GM12875 (cell line): ENCODE data around the gene ENOX1.

ENCODE experiments used
- H3K4me3 ChIP-seq: one replicate; pipeline ENCODE4 v1.5.1; 2011; ENCODE audit warnings: low read depth, low read length, control low read depth
- TF ChIP-seq, protein P1 (sequence below): IDR thresholded peaks from 2 replicates; pipeline ENCODE4 v1.5.1; 2011; ENCODE audit warnings: low read depth, mild to moderate bottlenecking, control low read depth, inconsistent platforms, low read length, moderate library complexity, borderline replicate concordance; ENCODE audit not compliant: insufficient read depth

The ENOX1 gene

DNA sequence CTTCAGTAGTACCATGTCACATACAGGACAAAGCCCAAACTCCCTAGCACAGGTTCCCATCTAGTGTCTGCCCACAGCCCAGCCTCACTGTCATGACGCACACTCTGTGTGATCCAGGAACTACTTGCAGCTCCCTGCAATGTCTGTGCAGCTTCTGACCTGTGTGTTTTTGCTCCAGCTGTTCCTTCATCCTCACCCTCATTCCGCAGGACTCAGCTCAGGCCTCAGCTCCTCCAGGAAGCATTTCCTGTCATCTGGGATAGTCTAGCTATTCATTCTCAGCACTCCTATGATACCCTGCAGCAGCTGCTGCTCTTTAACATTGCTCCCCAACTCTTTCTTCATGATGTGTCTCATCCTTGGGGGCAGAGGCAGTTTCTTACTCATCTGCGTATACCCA is 56.1 kb downstream of the ENOX1 start:
- TF ChIP-seq, protein P1, sequence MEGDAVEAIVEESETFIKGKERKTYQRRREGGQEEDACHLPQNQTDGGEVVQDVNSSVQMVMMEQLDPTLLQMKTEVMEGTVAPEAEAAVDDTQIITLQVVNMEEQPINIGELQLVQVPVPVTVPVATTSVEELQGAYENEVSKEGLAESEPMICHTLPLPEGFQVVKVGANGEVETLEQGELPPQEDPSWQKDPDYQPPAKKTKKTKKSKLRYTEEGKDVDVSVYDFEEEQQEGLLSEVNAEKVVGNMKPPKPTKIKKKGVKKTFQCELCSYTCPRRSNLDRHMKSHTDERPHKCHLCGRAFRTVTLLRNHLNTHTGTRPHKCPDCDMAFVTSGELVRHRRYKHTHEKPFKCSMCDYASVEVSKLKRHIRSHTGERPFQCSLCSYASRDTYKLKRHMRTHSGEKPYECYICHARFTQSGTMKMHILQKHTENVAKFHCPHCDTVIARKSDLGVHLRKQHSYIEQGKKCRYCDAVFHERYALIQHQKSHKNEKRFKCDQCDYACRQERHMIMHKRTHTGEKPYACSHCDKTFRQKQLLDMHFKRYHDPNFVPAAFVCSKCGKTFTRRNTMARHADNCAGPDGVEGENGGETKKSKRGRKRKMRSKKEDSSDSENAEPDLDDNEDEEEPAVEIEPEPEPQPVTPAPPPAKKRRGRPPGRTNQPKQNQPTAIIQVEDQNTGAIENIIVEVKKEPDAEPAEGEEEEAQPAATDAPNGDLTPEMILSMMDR, result no peak
- H3K4me3 ChIP-seq, result no peak overlapping the region

DNA sequence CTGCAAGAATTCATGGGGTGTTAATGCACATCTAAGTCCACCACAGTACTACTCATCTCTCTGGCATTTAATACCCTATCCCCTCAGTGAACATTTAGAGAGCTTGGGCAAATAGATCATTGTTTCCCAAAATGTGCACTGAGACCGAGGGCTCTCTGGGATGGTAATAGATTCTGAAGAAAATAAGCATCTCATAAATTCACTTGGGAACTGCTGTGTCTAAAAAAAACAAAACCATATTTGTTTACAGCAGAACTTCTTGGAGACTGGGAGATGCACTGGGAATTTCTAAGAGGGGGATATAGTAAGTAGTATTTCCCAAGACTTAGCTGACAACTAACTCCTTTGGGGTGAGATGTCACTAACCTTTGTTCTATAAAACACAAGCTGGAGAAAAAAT is 58.4 kb downstream of the ENOX1 start:
- TF ChIP-seq, protein P1, result no peak
- H3K4me3 ChIP-seq, result no peak overlapping the region

DNA sequence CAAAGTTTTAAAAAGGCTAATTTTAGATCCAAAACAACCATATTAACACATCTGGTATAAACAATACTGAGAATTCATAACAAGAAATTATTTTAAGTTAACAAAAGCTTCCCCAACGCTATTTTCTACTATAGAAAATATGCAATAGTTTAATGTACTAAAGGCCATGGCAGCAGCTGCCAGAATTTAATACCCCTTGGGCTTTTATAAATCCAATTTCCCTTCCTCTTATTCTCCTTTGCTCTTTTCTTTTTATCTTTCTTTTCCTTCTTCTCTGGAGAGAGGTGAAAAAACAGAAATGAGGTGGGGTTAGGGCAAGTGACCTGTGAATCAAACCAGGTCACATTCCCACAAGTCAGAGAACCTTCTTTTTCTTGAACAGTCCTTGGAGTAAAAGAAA is 58.9 kb downstream of the ENOX1 start:
- H3K4me3 ChIP-seq, result no peak overlapping the region
- TF ChIP-seq, protein P1, result no peak

DNA sequence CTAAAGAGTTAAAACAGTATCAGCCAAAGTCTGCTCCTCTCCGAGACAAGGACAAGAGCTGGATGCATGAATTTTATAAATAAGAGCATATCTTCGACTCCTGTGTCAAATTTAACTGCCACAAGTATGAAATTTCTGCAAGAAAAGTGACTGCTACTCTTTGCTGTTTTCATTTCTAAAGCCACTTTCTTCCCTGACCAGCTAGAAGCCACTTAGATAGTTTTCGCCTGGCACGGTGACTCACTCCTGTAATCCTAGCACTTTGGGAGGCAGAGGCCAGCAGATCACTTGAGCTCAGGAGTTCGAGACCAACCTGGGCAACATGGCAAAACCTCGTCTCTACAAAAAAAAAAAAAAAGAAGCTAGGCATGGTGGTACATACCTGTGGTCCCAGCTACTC is 61.3 kb downstream of the ENOX1 start:
- H3K4me3 ChIP-seq, result no peak overlapping the region
- TF ChIP-seq, protein P1, result no peak

DNA sequence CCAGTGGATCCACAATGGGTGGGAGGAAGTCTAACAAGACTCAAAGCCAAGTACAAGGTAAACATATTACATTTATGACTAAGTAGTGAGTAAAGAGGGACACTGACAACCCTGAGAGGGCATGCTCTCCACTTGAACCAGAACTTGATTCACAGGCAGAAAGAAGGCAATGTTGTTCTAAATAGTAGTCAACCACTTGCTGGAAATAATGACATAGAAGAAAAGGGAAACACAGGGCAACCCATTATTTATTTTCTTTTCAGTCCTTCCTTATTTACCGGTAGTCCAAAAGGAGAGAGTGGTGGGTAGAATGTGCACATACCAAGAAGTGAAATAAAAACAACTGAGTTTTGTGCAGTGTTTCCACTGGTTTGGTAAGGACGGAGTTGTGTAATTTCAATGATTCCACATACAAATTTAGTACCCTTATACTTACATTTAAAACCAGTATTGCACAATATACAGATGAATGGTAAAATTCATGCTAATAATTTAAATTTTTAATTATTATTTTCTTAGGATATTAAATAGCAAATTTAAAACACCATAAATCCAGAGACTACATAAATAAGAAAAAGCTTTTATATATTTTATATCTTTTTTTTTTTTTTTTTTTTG is 65.9 kb downstream of the ENOX1 start:
- H3K4me3 ChIP-seq, result no peak overlapping the region
- TF ChIP-seq, protein P1, result no peak

DNA sequence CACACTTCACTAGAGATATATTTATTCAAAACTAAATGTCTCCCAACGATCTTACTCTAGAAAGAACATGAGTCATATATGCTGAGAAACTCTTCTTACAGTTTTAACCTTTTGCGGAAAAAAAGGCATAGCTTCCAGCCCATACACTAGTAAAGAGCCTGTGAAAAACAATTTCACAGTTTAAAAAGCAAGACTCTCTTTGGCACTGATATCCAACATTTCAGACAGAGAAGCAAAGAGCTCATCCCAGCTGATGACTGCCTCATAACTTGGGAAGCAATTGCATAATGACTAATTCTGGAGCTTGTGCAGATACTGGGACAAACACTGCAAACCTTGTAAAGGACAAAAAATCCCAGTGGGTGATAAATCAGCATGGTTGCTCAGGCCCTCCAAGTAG is 88.0 kb downstream of the ENOX1 start:
- TF ChIP-seq, protein P1, result no peak

DNA sequence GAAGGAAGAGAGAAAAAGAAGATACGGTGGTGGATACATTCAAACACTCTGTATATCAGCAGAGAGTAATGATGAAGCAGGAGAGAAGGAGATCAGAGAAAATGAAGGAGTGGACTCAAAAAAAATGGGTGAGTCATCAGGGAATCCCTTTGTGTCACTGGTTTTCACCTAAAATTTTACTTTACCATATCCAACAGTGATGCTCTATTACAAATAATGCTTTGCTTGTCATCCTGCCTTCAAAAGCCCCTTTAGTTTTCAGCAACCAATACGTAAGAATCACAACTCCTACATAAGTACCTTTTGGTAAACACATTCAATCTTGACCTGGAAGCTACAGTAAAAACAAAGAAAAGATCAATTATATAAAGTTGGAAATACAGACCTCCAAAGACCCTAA is 88.8 kb downstream of the ENOX1 start:
- TF ChIP-seq, protein P1, result no peak
- no peak overlapping the region for H3K4me3 ChIP-seq

More for the DNA sequence above, 88.0 kb downstream of the ENOX1 start:
- no peak overlapping the region for H3K4me3 ChIP-seq
